Thyroid gland (tissue), 4 donors: ENCODE results near the gene OR2D2.

ENCODE experiments used
- POLR2A ChIP-seq, 2 donors: fragments of 450-650 bp; IDR thresholded peaks; one replicate each; pipeline ENCODE4 v1.6.1; 2017; ENCODE audit warnings: antibody characterized with exemption in 2 of 2, mild to moderate bottlenecking in 2 of 2, moderate library complexity in 1 of 2
- TF ChIP-seq, protein P1 (sequence below), 6 experiments: fragments of 200-600 bp in 3 of 6; fragments of 450-650 bp in 3 of 6; sonication (generic) in 3 of 6; IDR thresholded peaks; one replicate each; pipeline ENCODE4 v1.5.1; 2016 to 2019; ENCODE audit warnings: antibody characterized with exemption in 6 of 6, mild to moderate bottlenecking in 2 of 6, inconsistent platforms in 1 of 6, moderate library complexity in 1 of 6

DNA sequence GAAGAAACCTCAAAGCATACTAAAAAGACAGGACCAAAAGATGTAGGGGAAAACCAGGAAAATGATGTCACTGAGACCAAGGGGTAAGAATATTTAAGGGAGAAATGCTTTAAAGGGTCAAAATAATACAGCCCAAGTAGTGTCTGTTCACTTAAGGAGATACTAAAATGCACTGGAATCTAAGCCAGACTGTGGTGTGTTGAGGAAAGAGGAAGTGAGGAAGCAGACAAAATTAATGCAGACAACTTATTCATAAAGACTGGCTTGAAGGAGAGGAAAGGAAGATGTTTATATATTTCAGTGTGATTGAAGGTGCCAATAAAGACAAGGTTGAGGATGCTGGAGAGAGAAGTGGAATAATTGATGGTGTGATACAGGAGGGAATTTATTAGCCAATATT is 49.7 kb upstream of the OR2D2 start:
- TF ChIP-seq, protein P1, sequence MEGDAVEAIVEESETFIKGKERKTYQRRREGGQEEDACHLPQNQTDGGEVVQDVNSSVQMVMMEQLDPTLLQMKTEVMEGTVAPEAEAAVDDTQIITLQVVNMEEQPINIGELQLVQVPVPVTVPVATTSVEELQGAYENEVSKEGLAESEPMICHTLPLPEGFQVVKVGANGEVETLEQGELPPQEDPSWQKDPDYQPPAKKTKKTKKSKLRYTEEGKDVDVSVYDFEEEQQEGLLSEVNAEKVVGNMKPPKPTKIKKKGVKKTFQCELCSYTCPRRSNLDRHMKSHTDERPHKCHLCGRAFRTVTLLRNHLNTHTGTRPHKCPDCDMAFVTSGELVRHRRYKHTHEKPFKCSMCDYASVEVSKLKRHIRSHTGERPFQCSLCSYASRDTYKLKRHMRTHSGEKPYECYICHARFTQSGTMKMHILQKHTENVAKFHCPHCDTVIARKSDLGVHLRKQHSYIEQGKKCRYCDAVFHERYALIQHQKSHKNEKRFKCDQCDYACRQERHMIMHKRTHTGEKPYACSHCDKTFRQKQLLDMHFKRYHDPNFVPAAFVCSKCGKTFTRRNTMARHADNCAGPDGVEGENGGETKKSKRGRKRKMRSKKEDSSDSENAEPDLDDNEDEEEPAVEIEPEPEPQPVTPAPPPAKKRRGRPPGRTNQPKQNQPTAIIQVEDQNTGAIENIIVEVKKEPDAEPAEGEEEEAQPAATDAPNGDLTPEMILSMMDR (IDR thresholded peaks at IDR 0.05): no peak
- TF ChIP-seq POLR2A (IDR thresholded peaks at IDR 0.05): no peak
